Lower lobe of right lung (tissue), 2 donors: ENCODE measurements around the gene NRXN2. TPM values are rescaled to one million over a fixed set of nuclear protein-coding genes. Genes with fewer than 3 reads are reported as not detected.

Experiments used
- ATAC-seq, 2 donors: fragments of 200-7000 bp; cut with Tn5 transposase; one replicate each; pipeline ENCODE4 v1.9.1; 2020 to 2022; ENCODE audit warnings: mild to moderate bottlenecking in 2 of 2, moderate library complexity in 2 of 2
- DNase-seq: peaks from one replicate; pipeline ENCODE4 v3.0.0-alpha.2; 2020
- H3K27ac ChIP-seq: fragments of 200-600 bp; one replicate; pipeline ENCODE4 v1.8.0; 2022
- H3K27me3 ChIP-seq: fragments of 200-600 bp; one replicate; pipeline ENCODE4 v1.8.0; 2022; ENCODE audit warnings: low read depth
- H3K36me3 ChIP-seq: fragments of 200-600 bp; one replicate; pipeline ENCODE4 v1.8.0; 2022; ENCODE audit warnings: mild to moderate bottlenecking
- H3K4me1 ChIP-seq: fragments of 200-600 bp; one replicate; pipeline ENCODE4 v1.8.0; 2022
- H3K4me3 ChIP-seq: fragments of 200-600 bp; one replicate; pipeline ENCODE4 v1.8.0; 2022; ENCODE audit warnings: mild to moderate bottlenecking
- H3K9me3 ChIP-seq: fragments of 200-600 bp; one replicate; pipeline ENCODE4 v1.8.0; 2022
- intact Hi-C: fragments of 100-400 bp; cut with DNase I; formaldehyde crosslinking; loops from one replicate; pipeline ENCODE4 v1.11.0; 2022
- total RNA-seq: library from RNA; stranded (reverse); fragmentation: NEBNext Ultra II Directional; extraction: Animal tissue kit (Norgen Biotek cat#: 25700); gene quantifications from one replicate; pipeline ENCODE4 v1.2.1, GENCODE V29; 2021
- TF ChIP-seq, protein P1 (sequence below): fragments of 200-600 bp; IDR thresholded peaks from one replicate; pipeline ENCODE4 v1.8.0; 2022; ENCODE audit warnings: antibody characterized with exemption, mild to moderate bottlenecking
- donor health status: DM: no; HTN: yes; CAD: no; lungs with severe emphysema.

The NRXN2 gene
- total RNA-seq, 1 donor from 2014 or later: 1.7 TPM

DNA sequence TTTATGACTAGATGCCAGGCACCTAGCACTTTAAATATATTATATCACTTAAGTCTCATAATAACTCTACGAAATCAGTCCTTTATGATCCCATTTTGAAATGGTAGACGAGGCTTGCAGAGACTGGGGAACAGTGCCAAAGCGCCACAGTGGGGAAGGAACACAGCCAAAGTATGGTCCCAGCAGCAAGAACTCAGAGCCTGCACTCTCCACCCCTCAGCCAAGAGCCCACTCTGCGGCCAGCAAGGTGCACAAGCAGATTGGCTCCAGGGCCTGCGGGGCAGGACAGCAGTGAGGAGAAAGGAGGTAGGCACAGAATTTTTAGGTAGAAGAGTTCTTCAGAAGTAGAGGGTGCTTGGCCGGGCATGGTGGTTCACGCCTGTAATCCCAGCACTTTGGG, 61.4 kb downstream of the NRXN2 start:
- DNase-seq: peak; percentile 18

DNA sequence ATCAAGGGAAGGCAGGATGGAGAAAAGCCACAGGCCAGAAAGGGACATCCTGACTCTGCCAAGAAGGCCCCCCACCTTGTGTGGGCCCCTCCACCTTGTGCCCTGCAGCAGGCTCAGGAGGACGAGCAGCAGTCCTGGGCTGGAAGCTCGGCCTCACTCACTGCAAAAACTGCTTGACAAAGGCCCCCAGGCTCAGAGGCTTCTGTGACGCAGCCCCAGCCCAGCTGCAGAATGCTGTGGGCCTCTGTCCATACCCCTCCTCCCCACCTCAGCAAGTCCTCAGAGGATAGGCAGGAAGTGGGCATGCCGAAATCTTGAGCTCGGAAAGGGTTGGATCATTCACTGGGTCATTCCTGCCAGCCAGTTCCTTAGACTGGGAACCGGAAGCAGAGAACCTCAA, 61.9 kb downstream of the NRXN2 start:
- ATAC-seq: peak in 1 of 2 donors; percentile 8
- TF ChIP-seq, protein P1, sequence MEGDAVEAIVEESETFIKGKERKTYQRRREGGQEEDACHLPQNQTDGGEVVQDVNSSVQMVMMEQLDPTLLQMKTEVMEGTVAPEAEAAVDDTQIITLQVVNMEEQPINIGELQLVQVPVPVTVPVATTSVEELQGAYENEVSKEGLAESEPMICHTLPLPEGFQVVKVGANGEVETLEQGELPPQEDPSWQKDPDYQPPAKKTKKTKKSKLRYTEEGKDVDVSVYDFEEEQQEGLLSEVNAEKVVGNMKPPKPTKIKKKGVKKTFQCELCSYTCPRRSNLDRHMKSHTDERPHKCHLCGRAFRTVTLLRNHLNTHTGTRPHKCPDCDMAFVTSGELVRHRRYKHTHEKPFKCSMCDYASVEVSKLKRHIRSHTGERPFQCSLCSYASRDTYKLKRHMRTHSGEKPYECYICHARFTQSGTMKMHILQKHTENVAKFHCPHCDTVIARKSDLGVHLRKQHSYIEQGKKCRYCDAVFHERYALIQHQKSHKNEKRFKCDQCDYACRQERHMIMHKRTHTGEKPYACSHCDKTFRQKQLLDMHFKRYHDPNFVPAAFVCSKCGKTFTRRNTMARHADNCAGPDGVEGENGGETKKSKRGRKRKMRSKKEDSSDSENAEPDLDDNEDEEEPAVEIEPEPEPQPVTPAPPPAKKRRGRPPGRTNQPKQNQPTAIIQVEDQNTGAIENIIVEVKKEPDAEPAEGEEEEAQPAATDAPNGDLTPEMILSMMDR: no peak

More for the DNA sequence above, 61.4 kb downstream of the NRXN2 start:
- TF ChIP-seq, protein P1: no peak
- Histone ChIP-seq H3K9me3 (no peaks in the 10 kb centered on the region), H3K27ac (no peak overlapping the region), H3K4me1 (peaks cover 3% of the 10 kb centered on the region), H3K36me3 (no peaks in the 10 kb centered on the region), H3K4me3 (no peak overlapping the region), H3K27me3 (no peaks in the 10 kb centered on the region)
- intact Hi-C loops: no loop called here
- ATAC-seq: no peak

DNA sequence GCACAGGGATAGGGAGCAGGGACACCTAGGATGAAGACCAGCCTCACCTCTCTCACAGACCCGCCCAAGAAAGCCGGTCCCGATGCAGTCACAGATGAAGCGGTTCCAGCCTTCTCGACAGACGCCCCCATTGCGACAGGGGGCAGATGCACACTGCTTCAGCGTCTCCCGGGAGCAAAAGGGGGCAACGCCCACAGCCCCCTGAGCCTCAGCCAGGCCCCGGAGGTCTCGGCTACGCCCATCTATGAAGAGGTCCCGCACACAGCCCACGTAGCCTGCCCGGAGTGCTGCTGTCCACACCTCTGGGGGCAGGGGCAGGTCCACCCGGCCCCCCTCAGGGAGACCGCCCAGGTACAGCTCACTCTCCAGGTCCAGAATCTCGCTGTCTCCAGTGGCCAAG, 62.3 kb downstream of the NRXN2 start:
- intact Hi-C loops: no loop called here
- no peak overlapping the region for H3K4me3 ChIP-seq
- TF ChIP-seq, protein P1: no peak
- no peaks in the 10 kb centered on the region for H3K9me3 ChIP-seq
- H3K27ac ChIP-seq: no peak overlapping the region
- ATAC-seq (peak in 1 of 2 donors; percentile 8), DNase-seq (peak; percentile 24)
- H3K27me3 ChIP-seq: no peaks in the 10 kb centered on the region
- H3K36me3 ChIP-seq: no peaks in the 10 kb centered on the region
- H3K4me1 ChIP-seq: peaks cover 5% of the 10 kb centered on the region

More for the DNA sequence above, 61.9 kb downstream of the NRXN2 start:
- Histone ChIP-seq H3K27ac (no peak overlapping the region), H3K27me3 (no peaks in the 10 kb centered on the region), H3K36me3 (no peaks in the 10 kb centered on the region), H3K4me3 (no peak overlapping the region), H3K4me1 (peaks cover 5% of the 10 kb centered on the region), H3K9me3 (no peaks in the 10 kb centered on the region)
- intact Hi-C loops: no loop called here
- DNase-seq: peak; percentile 31

DNA sequence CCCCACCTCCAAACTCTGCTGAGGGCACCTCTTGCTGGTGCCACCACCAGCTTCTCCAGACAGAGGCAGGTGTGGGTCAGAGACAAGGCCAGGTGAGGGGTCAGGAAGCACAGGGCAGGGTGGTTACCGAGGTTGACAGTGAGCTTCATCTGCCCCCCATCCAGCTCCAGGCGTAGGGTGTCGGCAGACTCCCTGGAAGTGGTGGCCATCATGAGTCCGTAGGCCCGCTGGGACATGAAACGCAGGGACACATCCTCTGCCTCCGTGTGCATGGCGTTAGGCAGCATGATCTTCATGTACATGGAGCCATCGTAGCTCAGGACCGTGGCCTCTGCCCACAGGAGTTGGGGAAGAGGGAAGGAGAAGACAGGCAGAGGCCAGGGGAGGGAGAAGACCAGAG, 62.8 kb downstream of the NRXN2 start:
- Histone ChIP-seq H3K27ac (no peak overlapping the region), H3K27me3 (no peaks in the 10 kb centered on the region)
- no peak for ATAC-seq

DNA sequence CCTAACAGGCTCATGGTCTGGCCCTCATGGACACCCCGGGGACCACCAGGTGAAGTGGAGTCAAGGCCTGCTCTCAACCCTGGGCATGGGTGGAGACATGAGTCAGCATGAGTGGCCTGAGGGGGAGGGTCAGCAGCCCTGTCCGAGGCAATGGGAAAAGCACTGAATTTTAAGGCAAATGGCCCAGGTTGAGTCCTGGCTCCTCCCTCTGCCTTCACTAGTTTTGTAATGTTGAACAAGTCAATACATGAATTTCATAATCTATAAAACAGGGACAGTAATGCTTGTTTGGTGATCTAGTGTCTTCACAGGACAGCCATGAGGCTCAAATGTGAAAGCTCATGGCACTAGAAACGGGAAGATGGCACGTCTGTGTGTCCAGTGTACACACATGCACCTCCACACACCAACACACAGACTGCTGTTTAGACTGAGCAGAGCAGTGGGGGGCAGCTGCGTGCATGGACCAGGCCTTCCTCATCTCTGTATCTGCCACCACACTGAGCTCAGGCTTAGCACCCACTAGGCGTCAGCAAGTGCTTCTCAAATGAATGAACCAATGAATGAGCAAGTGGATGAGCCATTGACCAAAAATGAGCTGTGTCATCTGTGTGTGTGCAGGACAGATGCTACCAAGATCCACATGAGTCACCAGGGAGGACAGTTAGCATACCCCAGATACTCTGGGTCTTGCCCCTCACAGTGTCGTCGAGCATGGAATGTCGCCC, 63.4 kb downstream of the NRXN2 start:
- DNase-seq (peak; percentile 22), ATAC-seq (no peak)
- no peaks in the 10 kb centered on the region for H3K9me3 ChIP-seq
- H3K27me3 ChIP-seq: no peaks in the 10 kb centered on the region
- no peaks in the 10 kb centered on the region for H3K36me3 ChIP-seq
- TF ChIP-seq, protein P1: no peak
- no peak overlapping the region for H3K27ac ChIP-seq
- intact Hi-C loops: no loop called here
- no peak overlapping the region for H3K4me3 ChIP-seq
- peaks cover 7% of the 10 kb centered on the region for H3K4me1 ChIP-seq

More for the DNA sequence above, 62.8 kb downstream of the NRXN2 start:
- H3K4me1 ChIP-seq: peaks cover 5% of the 10 kb centered on the region
- intact Hi-C loops: no loop called here
- no peaks in the 10 kb centered on the region for H3K9me3 ChIP-seq
- TF ChIP-seq, protein P1: no peak
- no peak overlapping the region for H3K4me3 ChIP-seq
- DNase-seq: peak; percentile 24
- no peaks in the 10 kb centered on the region for H3K36me3 ChIP-seq
